Limb (tissue), 2 donors: Measurements from ENCODE around the gene SCUBE3.

Experiments used
- DNase-seq, 2 donors: peaks; one replicate each; pipeline ENCODE4 v3.0.0-alpha.2; 2016; ENCODE audit errors: extremely low spot score in 2 of 2

Gene SCUBE3

DNA sequence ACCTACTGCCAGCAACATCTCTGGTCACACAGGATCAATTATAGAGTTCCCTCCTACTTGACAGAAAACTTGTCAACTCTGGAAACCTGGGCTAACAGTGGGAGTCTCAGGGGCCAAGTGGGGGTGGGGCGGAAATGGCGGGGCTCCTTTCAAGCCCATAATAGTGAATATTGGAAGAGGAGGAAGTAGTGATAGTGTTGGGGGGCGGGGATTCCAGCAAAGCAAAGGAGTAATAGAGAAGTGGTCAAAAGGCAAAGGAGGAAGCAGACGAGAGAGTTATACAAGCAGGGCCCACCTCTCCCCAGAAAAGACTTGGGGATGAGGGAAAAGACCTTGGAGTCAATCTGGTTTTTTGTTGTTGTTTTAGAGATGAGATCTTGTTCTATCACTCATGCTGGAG lies 85.9 kb downstream of the SCUBE3 start:
- no peak for DNase-seq

- no peak for DNase-seq
These were observed 87.1 kb downstream of the SCUBE3 start for GRCh38 chr6:35300848-35301247.
